Measurements from ENCODE around the gene ZCCHC2. TPM values are rescaled to one million over a fixed set of nuclear protein-coding genes. Genes with fewer than 3 reads are reported as not detected.

The ZCCHC2 gene
- polyA plus RNA-seq, 3 donors: 12.7 to 18.6 (median 17.5) TPM

GRCh38 chr18:62506495-62507143 is 16.2 kb upstream of the ZCCHC2 start:
- DNase-seq: no peak

GRCh38 chr18:62509779-62510178 is 13.0 kb upstream of the ZCCHC2 start:
- no peak for DNase-seq

DNA sequence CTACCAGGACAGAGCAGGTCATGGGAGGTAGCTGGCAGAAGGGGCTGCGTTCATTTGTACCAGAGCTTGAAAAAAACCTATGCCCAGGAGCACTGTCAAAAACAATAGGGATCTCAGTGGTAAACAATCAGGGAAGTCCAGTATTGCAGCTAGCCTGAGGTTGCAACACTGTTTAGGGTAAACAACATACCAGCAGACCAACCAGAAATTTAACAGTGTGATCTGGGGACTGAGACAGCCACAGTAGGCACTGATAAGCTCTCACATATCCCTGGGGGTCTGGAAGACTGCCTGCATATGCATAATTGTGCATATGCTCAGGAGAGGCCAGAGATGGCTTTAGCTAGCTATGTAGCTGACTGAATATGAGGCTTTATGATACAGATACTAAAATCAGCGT is 12.0 kb upstream of the ZCCHC2 start:
- DNase-seq: no peak

DNA sequence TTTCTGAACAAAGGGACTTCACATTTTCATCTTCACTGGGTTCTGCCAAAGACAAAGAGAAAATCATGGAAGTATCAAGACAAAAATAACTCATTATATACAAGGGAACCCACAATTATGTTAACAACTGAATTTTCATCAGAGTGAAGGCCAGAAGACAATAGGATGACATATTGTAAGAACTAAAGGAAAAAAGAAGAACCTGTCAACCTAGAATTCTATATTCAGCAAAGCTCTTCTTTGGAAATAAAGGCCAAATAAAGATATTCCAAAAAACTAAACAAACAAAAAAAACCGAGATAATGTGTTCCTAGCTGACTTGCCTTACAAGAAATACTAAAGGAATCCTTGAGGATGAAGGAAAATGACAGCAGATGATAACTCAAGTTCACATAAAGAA is 10.3 kb upstream of the ZCCHC2 start:
- DNase-seq: no peak

- DNase-seq: no peak
Observed at GRCh38 chr18:62512996-62513395, 9.8 kb upstream of the ZCCHC2 start.

DNA sequence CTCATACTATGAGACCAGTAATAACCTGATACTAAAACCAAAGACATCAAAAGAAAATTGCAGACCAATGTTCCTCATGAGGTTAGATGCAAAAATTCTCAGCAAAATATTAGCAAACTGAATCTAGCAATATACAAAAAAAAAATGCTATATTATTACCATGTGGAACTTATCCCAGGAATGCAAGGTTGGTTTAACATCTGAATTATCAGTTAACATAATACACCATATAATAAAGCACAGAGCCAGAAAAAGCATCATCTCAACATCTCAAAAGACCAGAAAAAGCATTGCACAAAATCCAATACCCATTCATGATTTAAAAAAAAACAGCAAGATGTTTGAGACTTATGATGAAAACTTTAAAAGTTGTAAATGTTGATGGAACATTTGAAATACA is 8.3 kb upstream of the ZCCHC2 start:
- no peak for DNase-seq

DNA sequence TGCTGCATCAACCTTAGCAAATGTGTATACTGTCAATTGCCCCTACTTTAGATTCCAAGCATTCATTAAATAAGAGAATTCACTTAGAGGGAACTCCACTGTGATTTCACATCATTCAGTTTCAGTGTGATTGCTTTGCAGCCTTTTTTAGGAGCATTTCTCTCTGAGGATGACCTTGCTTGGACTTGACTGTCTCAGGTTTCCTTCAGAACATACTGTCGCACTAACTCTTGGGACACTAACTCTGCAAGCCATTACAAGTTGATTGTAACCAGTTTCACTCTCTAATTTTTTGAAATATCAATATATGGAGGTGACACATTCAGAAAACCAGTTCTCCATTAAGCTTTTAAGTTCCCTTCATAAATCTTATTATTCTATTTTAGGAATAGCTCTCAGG is 6.6 kb upstream of the ZCCHC2 start:
- no peak for DNase-seq

DNA sequence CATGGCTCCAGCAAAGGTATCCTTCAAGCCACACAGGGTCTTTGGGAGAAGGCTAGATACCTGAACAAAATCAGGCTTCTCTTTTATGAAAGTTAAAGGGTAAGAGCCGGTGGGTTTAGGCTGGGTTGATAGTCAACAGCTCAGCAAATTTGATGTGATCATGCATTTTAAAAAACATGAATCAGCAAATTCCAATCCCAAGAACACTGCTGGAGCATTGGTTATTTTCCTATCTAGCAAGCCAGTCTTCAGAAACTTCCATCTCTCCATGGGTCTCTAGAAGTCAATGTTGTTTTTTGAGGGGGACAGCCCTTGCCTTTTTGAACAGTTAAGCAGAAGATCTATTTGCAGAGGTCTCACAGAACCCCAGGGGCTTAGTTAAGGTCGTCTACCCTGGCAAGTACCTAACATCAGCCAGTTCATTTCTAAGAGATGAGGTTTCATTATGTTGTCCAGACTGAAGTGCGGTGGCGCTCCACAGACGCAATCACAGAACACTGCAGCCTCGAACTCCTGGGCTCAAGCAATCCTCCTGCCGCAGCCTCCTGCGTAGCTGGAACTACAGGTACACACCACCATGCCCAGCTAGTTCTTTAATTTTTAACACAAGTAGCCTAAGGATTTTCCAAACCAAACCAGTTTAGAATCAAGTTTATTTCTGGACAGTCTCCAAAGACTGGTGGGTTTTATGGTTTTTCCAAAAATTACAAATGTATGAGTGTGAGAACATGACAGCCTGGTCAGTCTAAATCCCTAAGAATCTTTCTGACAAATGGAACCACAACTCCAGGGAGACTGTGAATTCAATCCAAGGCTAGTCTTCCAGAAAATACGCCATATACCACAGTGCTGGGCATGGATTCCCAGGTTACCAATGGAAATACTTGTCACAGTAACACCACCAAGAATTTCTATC is 4.1 kb upstream of the ZCCHC2 start:
- no peak for DNase-seq

DNA sequence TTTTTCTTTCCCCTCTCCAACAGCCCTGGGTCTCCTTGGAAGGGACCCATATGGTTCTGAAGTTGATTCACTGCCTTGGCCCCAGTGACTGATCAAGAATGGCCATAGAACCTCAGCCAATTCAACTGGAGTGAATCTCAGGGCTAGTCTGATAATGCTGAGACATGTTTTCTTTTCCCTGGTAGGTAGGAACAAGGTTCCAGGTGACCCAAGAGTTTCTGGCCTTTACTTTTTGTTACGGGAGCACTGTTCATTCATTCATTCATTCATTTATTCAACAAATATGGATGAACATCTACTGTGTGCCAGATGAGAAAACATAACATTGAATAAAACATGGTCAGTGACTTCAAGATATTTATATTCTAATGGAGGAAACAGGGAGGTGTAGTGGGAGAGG is 3.1 kb upstream of the ZCCHC2 start:
- no peak for DNase-seq

DNA sequence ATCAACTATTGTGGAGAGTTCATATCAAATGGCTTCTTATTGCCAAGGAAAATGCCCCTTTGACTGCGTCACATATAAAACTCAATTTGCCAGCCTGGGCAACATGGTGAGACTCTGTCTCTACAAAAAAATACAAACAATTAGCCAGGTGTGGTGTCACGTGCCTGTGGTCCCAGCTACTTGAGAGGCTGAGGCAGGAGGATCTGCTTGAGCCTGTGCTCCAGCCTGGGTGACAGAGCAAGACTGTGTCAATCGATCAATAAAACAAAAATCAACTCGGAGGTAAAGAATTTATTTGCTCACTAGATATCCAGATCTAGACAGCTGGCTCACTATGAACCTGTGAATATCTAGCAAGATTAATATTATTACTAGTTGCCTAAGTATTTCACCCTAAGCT is 1.7 kb upstream of the ZCCHC2 start:
- DNase-seq: no peak

DNA sequence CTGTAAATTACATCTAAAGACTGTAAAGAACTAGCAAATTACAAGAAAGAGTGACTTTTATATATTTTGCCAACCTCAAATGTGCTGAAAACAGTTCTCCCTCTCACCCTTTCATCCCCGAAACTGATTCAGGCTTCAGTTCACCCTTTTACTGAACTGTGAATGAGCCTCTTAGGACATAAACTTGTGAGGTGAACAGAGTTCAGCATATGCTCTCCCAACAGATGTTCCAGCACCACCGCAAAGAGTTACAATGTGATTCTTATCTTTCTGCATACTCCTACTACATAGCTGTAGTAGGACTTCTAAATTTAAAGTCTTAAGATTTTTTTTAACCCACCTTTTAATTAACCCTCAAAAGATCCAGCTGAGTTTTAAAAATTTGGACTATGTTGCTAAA is 1.2 kb upstream of the ZCCHC2 start:
- no peak for DNase-seq

- DNase-seq: peak; percentile 10
Observed at GRCh38 chr18:62522178-62522503, 684 bp upstream of the ZCCHC2 start.

DNA sequence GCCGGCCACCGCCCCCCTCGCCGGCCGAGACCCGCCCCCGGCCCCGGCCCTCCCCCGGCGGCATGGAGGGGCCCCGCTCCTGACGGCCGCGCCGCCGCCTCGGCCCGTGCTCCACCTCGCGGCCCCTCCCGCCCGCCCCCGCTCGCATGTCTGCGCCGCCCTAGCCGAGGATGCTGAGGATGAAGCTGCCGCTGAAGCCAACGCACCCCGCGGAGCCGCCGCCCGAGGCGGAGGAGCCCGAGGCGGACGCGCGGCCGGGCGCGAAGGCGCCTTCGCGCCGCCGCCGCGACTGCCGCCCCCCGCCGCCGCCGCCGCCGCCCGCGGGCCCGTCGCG is 397 bp downstream of the ZCCHC2 start:
- no peak for DNase-seq

DNA sequence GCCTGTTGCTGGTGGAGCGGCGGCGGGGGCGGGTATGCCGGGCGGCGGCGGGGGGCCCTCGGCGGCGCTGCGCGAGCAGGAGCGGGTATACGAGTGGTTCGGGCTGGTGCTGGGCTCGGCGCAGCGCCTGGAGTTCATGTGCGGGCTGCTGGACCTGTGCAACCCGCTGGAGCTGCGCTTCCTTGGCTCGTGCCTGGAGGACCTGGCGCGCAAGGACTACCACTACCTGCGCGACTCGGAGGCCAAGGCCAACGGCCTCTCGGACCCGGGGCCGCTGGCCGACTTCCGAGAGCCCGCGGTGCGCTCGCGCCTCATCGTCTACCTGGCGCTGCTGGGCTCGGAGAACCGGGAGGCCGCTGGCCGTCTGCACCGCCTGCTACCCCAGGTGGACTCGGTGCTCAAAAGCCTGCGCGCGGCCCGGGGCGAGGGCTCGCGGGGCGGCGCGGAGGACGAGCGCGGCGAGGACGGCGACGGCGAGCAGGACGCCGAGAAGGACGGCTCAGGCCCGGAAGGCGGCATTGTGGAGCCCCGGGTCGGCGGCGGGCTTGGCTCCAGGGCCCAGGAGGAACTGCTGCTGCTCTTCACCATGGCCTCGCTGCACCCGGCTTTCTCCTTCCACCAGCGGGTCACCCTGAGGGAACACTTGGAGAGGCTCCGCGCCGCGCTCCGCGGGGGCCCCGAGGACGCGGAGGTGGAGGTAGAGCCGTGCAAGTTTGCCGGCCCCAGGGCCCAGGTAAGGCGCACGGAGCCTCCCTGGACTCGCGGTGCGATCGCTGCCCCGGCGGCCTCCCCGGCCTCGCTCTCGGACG is 1.0 kb downstream of the ZCCHC2 start:
- DNase-seq: peak; percentile 43

DNA sequence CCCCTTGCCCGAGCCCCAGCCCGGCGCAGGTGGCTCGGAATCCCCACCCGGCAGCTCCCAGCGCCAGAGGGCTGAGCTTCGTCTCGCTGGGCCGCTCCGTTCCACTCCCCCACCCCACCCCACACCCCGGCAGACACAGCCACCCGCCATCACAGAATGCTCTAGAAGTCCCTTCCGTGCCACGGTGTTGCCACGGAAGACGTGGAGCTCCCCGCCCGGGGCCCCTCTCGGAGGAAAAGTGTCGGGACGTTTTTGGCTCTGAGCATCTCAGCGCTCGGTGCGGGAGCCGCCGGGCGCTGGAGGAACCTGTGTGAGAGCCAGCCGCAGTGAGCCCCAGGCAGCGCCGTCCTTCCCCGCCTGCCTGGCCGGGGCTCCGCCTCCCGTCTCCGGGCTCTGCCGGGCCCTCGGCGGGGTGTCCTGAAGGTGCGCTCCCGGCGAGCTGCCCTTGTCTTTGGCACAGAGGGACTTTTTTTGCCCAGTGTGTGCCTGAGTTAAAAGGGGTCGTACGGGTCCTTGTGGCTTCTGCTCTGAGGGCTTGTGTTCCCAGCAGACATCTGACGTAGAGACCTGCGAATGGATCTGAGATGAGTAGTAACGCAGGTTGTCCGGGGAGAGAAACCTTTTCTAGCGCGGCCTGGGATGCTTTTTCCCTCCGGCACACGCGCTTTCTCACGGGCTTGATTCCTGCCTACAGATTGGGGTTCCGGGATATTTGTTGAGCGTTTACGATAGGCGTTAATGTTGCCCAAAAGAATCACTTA is 1.8 kb downstream of the ZCCHC2 start:
- peak; percentile 48 for DNase-seq

GRCh38 chr18:62525608-62526007 is 2.8 kb downstream of the ZCCHC2 start:
- no peak for DNase-seq

DNA sequence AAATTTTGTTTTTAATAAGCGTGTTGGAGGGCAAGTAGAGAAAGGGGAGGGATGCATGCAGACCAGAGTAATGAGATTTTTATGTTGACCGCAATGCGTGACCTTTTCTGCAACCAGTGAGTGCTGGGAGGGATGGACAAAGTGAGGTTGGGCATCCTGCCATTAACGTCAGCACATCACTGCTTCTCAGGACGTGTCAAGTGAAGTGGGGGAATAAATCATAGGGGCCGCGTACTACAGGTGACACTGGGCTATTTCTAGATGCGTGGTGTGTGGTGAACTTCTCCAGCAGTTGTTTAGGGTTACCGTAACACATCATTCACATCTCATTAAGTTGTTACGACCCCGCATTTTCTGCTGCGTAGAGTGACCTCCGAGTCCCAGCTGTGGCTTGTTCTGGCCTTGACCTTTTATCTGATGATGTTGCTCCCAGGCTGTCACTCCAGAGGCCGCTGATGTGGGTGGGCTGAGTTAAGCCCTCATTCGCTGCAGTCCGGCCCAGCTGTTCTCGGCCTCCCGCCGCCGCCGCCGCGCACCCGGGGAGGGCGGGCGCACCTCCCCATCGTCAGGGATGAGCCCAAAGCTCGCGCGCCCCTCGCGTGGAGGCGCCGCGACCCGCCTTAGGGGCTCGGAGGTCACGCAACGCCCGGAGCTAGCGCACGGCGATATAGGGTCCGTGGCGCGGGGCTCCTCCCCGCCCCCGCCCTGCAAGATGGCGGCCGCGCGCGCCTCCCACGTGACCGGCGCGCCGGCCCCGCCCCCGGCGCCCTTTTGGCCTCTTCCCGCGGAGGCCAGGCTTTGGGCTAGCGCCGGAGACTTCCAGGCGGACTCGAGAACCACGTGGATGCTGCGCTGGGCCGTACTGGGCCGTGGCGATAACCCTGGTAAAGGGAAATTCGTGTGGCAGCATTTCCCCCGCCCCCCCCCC is 3.5 kb downstream of the ZCCHC2 start:
- peak; percentile 69 for DNase-seq

DNA sequence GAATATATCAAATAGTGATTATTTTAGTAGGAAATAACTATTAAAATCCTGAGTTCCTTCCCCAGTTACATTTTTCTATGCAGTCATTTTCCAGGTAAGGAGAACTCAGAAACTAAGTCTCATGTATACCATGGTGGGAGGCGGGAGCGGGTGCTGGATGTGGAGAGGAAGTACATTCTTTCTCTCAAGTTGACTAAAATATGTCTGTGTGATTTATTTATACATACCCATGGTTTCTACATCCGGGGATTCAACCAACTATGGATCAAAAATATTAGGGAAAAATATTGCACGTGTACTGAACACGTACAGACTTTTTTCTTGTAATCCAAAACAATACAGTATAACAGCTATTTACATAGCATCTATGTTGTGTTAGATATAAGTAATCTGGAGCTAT is 6.8 kb downstream of the ZCCHC2 start:
- DNase-seq: no peak

DNA sequence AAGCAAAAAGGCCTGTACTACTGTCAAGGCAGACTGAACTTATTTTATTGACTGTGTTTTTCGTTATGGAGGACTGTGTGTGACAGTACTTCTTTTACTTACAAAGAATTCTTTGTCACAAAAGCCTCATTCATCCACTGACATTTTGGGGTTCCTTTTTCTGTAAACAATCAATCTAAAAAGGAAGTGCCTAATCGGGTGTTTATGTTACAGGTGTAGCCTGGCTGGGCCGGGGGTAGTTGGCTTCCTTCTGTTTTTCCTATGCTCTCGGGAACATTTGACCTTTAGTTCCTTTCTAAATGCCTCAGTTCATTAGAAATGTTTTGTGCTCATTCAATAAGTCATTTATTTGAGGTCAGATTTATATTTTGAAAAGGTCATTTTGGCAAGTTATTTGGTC is 8.3 kb downstream of the ZCCHC2 start:
- no peak for DNase-seq

DNA sequence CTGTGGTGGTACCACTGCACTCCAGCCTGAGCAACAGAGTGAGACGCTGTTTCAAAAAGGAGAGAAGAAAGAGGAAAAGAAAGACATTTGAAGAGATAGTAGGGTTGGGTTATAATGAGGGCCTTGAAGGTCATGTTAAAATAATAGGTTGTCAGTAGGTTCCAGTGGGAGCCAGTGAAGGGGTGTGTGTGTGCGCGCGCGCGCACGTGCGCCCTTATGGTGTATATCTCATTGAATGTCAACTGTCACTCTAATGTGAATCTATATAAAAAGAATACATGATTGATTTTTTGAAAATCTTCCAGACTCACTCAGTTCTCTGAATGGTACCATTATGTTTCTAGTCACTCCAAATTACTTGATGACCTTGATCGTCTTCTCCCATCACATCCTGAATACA is 9.1 kb downstream of the ZCCHC2 start:
- DNase-seq: no peak

DNA sequence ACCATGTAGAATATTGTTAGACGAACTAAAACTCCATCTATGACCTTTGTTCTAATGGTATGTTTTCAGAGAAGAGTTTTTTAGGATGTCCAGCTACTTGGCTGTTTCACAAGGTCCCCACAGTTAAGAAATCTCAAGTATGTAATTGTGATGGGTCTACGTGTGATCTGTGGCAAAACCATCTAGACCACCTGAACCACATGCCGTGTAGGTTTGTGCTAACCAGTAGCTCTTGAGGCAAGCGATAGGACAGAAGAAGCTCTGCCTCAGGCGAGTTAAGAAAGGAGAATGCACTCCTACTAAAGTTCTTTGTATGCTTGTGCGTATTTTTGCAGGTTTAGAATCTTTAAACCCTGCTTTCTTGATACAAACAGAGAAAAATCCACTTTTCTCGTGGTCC is 13.2 kb downstream of the ZCCHC2 start:
- DNase-seq: no peak

All from renal pelvis (tissue), 4 donors.